HepG2 (cell line): ENCODE measurements around the gene DLX5. TPM values are rescaled to one million over a fixed set of nuclear protein-coding genes. Genes with fewer than 3 reads are reported as not detected.

Experiments used
- ATAC-seq: fragments of 200-7000 bp; cut with Tn5 transposase; 3 replicates; pipeline ENCODE4 v1.9.1; 2020; ENCODE audit warnings: mild to moderate bottlenecking, moderate library complexity
- BruUV-seq: library from RNA; stranded (reverse); fragments of 400-500 nt; replicated peaks from 2 replicates; lab custom pipeline; 2021; lab: Mats Ljungman, UMichigan
- CTCF ChIA-PET: fragments of 300-600 bp; formaldehyde crosslinking; extraction: SDS; loops from one replicate; lab custom pipeline; 2021; ENCODE audit warnings: low total read pairs, inconsistent platforms, low intra/inter-chr PET ratio; lab: Yijun Ruan, JAX
- POLR2A ChIA-PET: fragments of 350-600 bp; sonication (Branson Sonifier 250); formaldehyde crosslinking; loops from one replicate; lab custom pipeline; 2020; ENCODE audit warnings: antibody characterized with exemption, inconsistent platforms; lab: Yijun Ruan, JAX
- DNase-seq: peaks from one replicate; pipeline ENCODE4 v3.0.0-alpha.2; 2015; ENCODE audit warnings: low spot score
- FAIRE-seq: peaks from 3 replicates; lab custom pipeline; 2011; peaks lifted over from hg19 to GRCh38; lab: Jason Lieb, UNC
- H2AFZ ChIP-seq: one replicate; pipeline ENCODE4 v1.6.1; 2011; ENCODE audit warnings: low read length, inconsistent platforms
- H3K27ac ChIP-seq: fragments of 300-600 bp; 3 replicates; pipeline ENCODE4 v1.8.0; 2011; ENCODE audit warnings: mixed run types, mild to moderate bottlenecking, mixed read lengths, low read length, inconsistent platforms; ENCODE audit not compliant: insufficient read depth; ENCODE audit errors: extremely low read length
- H3K27me3 ChIP-seq, 2 experiments: fragments of 200-600 bp in 1 of 2; 2 replicates in 1 of 2; 3 replicates in 1 of 2; pipeline versions ENCODE4 v1.6.0 to v1.8.0; 2011; ENCODE audit warnings: low read length in 2 of 2, mild to moderate bottlenecking in 2 of 2, moderate library complexity in 2 of 2, inconsistent platforms in 1 of 2; ENCODE audit not compliant: insufficient read depth in 2 of 2, control insufficient read depth in 1 of 2
- H3K36me3 ChIP-seq, 2 experiments: fragments of 200-600 bp in 1 of 2; replicated peaks in 1 of 2; 2 replicates in 1 of 2; 3 replicates in 1 of 2; pipeline versions ENCODE4 v1.5.1 to v1.8.0; 2011; ENCODE audit warnings: low read length in 2 of 2, inconsistent platforms in 1 of 2; ENCODE audit not compliant: insufficient read depth in 2 of 2, control insufficient read depth in 1 of 2
- H3K4me1 ChIP-seq: 2 replicates; pipeline ENCODE4 v1.5.1; 2012; ENCODE audit warnings: low read length, inconsistent platforms; ENCODE audit not compliant: insufficient read depth
- H3K4me2 ChIP-seq: 2 replicates; pipeline ENCODE4 v1.6.0; 2011; ENCODE audit warnings: low read depth, low read length, inconsistent platforms
- H3K4me3 ChIP-seq, 3 experiments: fragments of 200-600 bp in 1 of 3; sonication (generic), shearing (Covaris generic) in 1 of 3; replicated peaks in 1 of 3; 2 replicates each; pipeline ENCODE4 v1.5.1; 2011 to 2016; ENCODE audit warnings: low read length in 3 of 3, inconsistent platforms in 2 of 3, low read depth in 2 of 3, mild to moderate bottlenecking in 2 of 3, control low read depth in 1 of 3, mixed read lengths in 1 of 3; ENCODE audit not compliant: insufficient read depth in 1 of 3
- H3K79me2 ChIP-seq: one replicate; pipeline ENCODE4 v1.6.1; 2011; ENCODE audit warnings: low read length, inconsistent platforms; ENCODE audit not compliant: insufficient read depth
- H3K9ac ChIP-seq: 2 replicates; pipeline ENCODE4 v1.6.0; 2011; ENCODE audit warnings: mild to moderate bottlenecking, low read depth, low read length, inconsistent platforms; ENCODE audit not compliant: insufficient read depth
- H3K9me3 ChIP-seq: 2 replicates; pipeline ENCODE4 v1.5.1; 2012; ENCODE audit warnings: mild to moderate bottlenecking, low read length
- H4K20me1 ChIP-seq: 2 replicates; pipeline ENCODE4 v1.6.0; 2011; ENCODE audit warnings: inconsistent platforms, mild to moderate bottlenecking, low read length, moderate library complexity; ENCODE audit not compliant: insufficient read depth
- CEBPG ChIP-seq: IDR thresholded peaks from 2 replicates; pipeline ENCODE4 v1.6.1; 2016
- SOX13 ChIP-seq, 3 experiments: fragments of 450-650 bp in 1 of 3; sonication (generic) in 1 of 3; formaldehyde crosslinking in 1 of 3; IDR thresholded peaks in 2 of 3; conservative IDR thresholded peaks in 1 of 3; 2 replicates each; pipeline versions ENCODE4 v1.5.0 to v1.6.1; 2016 to 2020; ENCODE audit warnings: antibody characterized with exemption in 1 of 3, mild to moderate bottlenecking in 1 of 3, missing compliant biosample characterization in 1 of 3, missing genetic modification reagents in 1 of 3, moderate library complexity in 1 of 3
- SRY ChIP-seq: sonication (generic); formaldehyde crosslinking; IDR thresholded peaks from 2 replicates; pipeline ENCODE4 v1.8.0; 2022; ENCODE audit warnings: mild to moderate bottlenecking, missing genetic modification reagents
- ZKSCAN5 ChIP-seq: sonication (generic); formaldehyde crosslinking; IDR thresholded peaks from 2 replicates; pipeline ENCODE4 v1.5.1; 2020; ENCODE audit warnings: mild to moderate bottlenecking, missing genetic modification reagents
- ZNF547 ChIP-seq: sonication (generic); formaldehyde crosslinking; IDR thresholded peaks from 2 replicates; pipeline ENCODE4 v1.5.1; 2020; ENCODE audit warnings: mild to moderate bottlenecking, missing genetic modification reagents
- ZNF660 ChIP-seq: sonication (generic); formaldehyde crosslinking; IDR thresholded peaks from 2 replicates; pipeline ENCODE4 v1.5.1; 2020; ENCODE audit warnings: mild to moderate bottlenecking, low read depth, missing genetic modification reagents, borderline replicate concordance
- ZSCAN22 ChIP-seq: sonication (generic); formaldehyde crosslinking; IDR thresholded peaks from 2 replicates; pipeline ENCODE4 v1.4.0; 2020; ENCODE audit warnings: mild to moderate bottlenecking, missing genetic modification reagents
- WGBS: methylation state at CpG from one replicate; pipeline ENCODE4 v1.1.6; 2017; ENCODE audit warnings: low lambda C conversion rate; 5-methylcytosine and 5-hydroxymethylcytosine counted together
- in situ Hi-C: cut with HindIII; loops from 2 replicates; pipeline ENCODE4 v1.10.0; 2017; ENCODE audit warnings: low pct_unique_long_range_greater_than_20kb; ENCODE audit not compliant: extremely low pct_ligation_motif_present
- intact Hi-C: fragments of 100-400 bp; cut with micrococcal nuclease; formaldehyde crosslinking; loops from one replicate; pipeline ENCODE4 v1.10.0; 2022; ENCODE audit not compliant: unreplicated experiment
- polyA plus RNA-seq, 8 experiments: library from polyadenylated mRNA; depleted of rRNA in 3 of 8; stranded (reverse) in 7 of 8; unstranded in 1 of 8; fragments of >200 nt; fragmentation: Illumina TruSeq in 4 of 8; extraction: Trizol in 4 of 8; gene quantifications; 2 replicates each; pipeline versions ENCODE4 v1.2.1 to v1.2.3, GENCODE V29; 2011 to 2016; ENCODE audit warnings: low read depth in 4 of 8, missing spikeins in 1 of 8, mixed read lengths in 1 of 8; ENCODE audit not compliant: insufficient read depth in 1 of 8
- total RNA-seq, 5 experiments: library from RNA; depleted of rRNA; stranded (reverse); fragments of >200 nt; fragmentation: Illumina TruSeq; extraction: Trizol; gene quantifications; 2 replicates each; pipeline ENCODE4 v1.2.3, GENCODE V29; 2016; ENCODE audit warnings: low read depth in 1 of 5
- TF ChIP-seq, protein P1 (sequence below): sonication (generic); formaldehyde crosslinking; IDR thresholded peaks from 2 replicates; pipeline ENCODE4 v1.9.0; 2021; ENCODE audit warnings: missing genetic modification reagents, mild to moderate bottlenecking, borderline replicate concordance
- TF ChIP-seq, protein P2 (sequence below): sonication (generic); formaldehyde crosslinking; IDR thresholded peaks from 2 replicates; pipeline ENCODE4 v1.5.1; 2020; ENCODE audit warnings: mild to moderate bottlenecking, missing genetic modification reagents, borderline replicate concordance
- TF ChIP-seq, protein P3 (sequence below): sonication (generic); formaldehyde crosslinking; IDR thresholded peaks from 2 replicates; pipeline ENCODE4 v1.4.0; 2020; ENCODE audit warnings: low read depth, mild to moderate bottlenecking, missing genetic modification reagents
- TF ChIP-seq, protein P4 (sequence below): sonication (generic); formaldehyde crosslinking; conservative IDR thresholded peaks from 2 replicates; pipeline ENCODE4 v1.8.1; 2023; ENCODE audit warnings: missing genetic modification reagents

DLX5 gene
- total and polyA plus RNA-seq, 2 of the 13 experiments (the other 11 are each of a cell fraction or from before 2014, with no cell fraction given), result not detected

DNA sequence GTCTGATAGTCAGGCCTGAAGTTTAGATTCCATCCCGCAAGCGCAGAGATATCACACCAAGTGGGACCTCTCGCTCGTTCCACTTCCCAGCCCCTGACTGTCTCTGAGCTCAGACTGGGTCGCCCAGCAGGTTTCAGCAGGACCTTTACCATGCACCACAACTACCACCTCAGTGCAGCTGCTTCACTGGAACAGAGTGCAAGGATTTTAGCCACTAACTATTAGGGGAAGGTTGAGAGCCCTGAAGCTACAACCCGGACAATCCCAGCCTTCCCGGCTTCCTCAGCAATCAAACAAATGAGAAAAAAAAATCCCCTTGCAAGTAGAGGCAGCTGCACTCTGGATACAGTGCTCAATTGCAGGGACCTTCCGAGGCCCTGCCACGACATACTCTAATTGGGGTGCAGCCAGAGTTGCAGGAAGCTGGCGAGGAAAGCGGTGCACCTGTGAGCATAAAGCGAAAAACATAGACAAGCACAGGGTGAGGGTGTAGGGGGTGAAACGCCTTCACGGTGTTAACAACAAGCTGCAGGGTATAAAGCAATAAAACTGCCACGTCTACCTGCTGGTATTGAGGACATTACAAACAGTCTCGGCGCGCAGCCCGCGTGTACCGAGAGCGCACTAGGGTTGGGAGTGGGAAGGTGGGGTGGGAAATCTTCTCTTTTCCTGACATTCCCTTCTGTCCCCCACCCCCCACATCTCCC is 21.9 kb downstream of the DLX5 start:
- ATAC-seq (no peak), FAIRE-seq (no peak), DNase-seq (no peak)
- peaks cover 20% of the 10 kb centered on the region for H3K4me1 ChIP-seq
- TF ChIP-seq, protein P1, sequence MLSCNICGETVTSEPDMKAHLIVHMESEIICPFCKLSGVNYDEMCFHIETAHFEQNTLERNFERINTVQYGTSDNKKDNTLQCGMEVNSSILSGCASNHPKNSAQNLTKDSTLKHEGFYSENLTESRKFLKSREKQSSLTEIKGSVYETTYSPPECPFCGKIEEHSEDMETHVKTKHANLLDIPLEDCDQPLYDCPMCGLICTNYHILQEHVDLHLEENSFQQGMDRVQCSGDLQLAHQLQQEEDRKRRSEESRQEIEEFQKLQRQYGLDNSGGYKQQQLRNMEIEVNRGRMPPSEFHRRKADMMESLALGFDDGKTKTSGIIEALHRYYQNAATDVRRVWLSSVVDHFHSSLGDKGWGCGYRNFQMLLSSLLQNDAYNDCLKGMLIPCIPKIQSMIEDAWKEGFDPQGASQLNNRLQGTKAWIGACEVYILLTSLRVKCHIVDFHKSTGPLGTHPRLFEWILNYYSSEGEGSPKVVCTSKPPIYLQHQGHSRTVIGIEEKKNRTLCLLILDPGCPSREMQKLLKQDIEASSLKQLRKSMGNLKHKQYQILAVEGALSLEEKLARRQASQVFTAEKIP (CRISPR knock-in tag), result no peak
- TF ChIP-seq ZNF660 (CRISPR knock-in tag), result no peak
- no peak for TF ChIP-seq ZSCAN22
- TF ChIP-seq, protein P2, sequence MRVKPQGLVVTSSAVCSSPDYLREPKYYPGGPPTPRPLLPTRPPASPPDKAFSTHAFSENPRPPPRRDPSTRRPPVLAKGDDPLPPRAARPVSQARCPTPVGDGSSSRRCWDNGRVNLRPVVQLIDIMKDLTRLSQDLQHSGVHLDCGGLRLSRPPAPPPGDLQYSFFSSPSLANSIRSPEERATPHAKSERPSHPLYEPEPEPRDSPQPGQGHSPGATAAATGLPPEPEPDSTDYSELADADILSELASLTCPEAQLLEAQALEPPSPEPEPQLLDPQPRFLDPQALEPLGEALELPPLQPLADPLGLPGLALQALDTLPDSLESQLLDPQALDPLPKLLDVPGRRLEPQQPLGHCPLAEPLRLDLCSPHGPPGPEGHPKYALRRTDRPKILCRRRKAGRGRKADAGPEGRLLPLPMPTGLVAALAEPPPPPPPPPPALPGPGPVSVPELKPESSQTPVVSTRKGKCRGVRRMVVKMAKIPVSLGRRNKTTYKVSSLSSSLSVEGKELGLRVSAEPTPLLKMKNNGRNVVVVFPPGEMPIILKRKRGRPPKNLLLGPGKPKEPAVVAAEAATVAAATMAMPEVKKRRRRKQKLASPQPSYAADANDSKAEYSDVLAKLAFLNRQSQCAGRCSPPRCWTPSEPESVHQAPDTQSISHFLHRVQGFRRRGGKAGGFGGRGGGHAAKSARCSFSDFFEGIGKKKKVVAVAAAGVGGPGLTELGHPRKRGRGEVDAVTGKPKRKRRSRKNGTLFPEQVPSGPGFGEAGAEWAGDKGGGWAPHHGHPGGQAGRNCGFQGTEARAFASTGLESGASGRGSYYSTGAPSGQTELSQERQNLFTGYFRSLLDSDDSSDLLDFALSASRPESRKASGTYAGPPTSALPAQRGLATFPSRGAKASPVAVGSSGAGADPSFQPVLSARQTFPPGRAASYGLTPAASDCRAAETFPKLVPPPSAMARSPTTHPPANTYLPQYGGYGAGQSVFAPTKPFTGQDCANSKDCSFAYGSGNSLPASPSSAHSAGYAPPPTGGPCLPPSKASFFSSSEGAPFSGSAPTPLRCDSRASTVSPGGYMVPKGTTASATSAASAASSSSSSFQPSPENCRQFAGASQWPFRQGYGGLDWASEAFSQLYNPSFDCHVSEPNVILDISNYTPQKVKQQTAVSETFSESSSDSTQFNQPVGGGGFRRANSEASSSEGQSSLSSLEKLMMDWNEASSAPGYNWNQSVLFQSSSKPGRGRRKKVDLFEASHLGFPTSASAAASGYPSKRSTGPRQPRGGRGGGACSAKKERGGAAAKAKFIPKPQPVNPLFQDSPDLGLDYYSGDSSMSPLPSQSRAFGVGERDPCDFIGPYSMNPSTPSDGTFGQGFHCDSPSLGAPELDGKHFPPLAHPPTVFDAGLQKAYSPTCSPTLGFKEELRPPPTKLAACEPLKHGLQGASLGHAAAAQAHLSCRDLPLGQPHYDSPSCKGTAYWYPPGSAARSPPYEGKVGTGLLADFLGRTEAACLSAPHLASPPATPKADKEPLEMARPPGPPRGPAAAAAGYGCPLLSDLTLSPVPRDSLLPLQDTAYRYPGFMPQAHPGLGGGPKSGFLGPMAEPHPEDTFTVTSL (CRISPR knock-in tag), result no peak
- no peak for TF ChIP-seq ZNF547 (CRISPR knock-in tag)
- TF ChIP-seq, protein P3, sequence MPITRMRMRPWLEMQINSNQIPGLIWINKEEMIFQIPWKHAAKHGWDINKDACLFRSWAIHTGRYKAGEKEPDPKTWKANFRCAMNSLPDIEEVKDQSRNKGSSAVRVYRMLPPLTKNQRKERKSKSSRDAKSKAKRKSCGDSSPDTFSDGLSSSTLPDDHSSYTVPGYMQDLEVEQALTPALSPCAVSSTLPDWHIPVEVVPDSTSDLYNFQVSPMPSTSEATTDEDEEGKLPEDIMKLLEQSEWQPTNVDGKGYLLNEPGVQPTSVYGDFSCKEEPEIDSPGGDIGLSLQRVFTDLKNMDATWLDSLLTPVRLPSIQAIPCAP (CRISPR knock-in tag), result no peak
- TF ChIP-seq, protein P4, sequence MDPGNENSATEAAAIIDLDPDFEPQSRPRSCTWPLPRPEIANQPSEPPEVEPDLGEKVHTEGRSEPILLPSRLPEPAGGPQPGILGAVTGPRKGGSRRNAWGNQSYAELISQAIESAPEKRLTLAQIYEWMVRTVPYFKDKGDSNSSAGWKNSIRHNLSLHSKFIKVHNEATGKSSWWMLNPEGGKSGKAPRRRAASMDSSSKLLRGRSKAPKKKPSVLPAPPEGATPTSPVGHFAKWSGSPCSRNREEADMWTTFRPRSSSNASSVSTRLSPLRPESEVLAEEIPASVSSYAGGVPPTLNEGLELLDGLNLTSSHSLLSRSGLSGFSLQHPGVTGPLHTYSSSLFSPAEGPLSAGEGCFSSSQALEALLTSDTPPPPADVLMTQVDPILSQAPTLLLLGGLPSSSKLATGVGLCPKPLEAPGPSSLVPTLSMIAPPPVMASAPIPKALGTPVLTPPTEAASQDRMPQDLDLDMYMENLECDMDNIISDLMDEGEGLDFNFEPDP (CRISPR knock-in tag), result no peak
- TF ChIP-seq ZKSCAN5 (CRISPR knock-in tag), result no peak
- TF ChIP-seq SOX13 (IDR thresholded peaks at IDR 0.05), result no peak
- TF ChIP-seq SOX13 (CRISPR knock-in tag; conservative IDR thresholded peaks at IDR 0.05 in 1 of 2, IDR thresholded peaks at IDR 0.05 in 1 of 2), result no peak
- TF ChIP-seq SRY, result no peak
- TF ChIP-seq CEBPG (CRISPR knock-in tag), result no peak
- H3K4me3 ChIP-seq, result no peak overlapping the region
- ChIA-PET POLR2A (interaction anchor here (0.9 kb wide), 1 partner anchor 22 kb away, joined by 3 read pairs; the partner anchor contains the start of gene DLX5), CTCF (no interaction called here)
- H3K9me3 ChIP-seq, result no peaks in the 10 kb centered on the region
- peaks cover 9% of the 10 kb centered on the region for H3K79me2 ChIP-seq
- H3K27ac ChIP-seq, result no peak overlapping the region
- no peak overlapping the region for H3K4me2 ChIP-seq
- peaks cover 0 to 1% of the 10 kb centered on the region in 2 experiments; a peak in 1 of 5 replicates for H3K36me3 ChIP-seq
- no peaks in the 10 kb centered on the region; a peak in 1 of 5 replicates for H3K27me3 ChIP-seq
- H3K9ac ChIP-seq, result no peak overlapping the region
- BruUV-seq, result no TSS peak
- in situ Hi-C loops (loop anchor here (25.0 kb wide), 1 partner anchor 690 kb away; the partner anchor contains the start of gene SLC25A13), intact Hi-C loops (loop anchor here (10.0 kb wide), 1 partner anchor 198 kb away; no protein-coding TSS in a partner anchor)
- 97% methylated on average over 21 of the region's 22 CpGs for WGBS
- no peaks in the 10 kb centered on the region for H4K20me1 ChIP-seq
- H2AFZ ChIP-seq, result no peak overlapping the region
